ENCODE data around the gene MCCC1.
A peak's percentile ranks its signal among the peaks of the same experiment; 100 is the strongest.

MCCC1 gene

DNA sequence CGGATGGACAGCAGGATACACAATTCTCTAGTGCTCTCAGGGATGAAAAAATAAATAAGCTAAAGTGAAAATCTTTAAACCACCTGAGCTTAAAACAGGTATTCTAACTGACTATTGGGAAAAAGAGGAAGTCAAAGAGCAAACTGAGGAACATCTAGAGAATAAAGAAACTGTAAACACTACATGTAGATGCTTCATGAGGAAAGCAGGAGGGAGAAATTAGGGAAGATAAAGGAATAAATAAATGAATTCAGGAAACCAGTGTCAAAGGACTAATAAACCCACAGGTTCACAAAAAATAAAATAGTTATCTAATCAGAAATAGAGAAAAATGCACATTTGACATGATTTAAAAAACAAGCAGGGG lies 525 bp upstream of the MCCC1 start:
- Histone ChIP-seq H3F3A (ENCODE audit: insufficient read depth, low read length) (peaks cover 12% of the 10 kb centered on the region), H3K9me3 (replicated peaks; ENCODE audit: insufficient read depth, low read length) (no peaks in the 10 kb centered on the region), H2AFZ (ENCODE audit: low read length) (peak overlapping the region; percentile 49), H3K4me3 (ENCODE audit: low read length) (peak overlapping the region; percentile 82), H3K79me2 (ENCODE audit: low read length) (peaks cover 37% of the 10 kb centered on the region), H3K27ac (ENCODE audit: low read length) (peak overlapping the region; percentile 52; the same call in 1 of the 2 replicates), H3K9ac (ENCODE audit: low read length) (peak overlapping the region; percentile 43), H3K4me2 (ENCODE audit: low read depth, low read length) (peak overlapping the region; percentile 61), H3K27me3 (replicated peaks; ENCODE audit: insufficient read depth, low read length) (no peaks in the 10 kb centered on the region), H4K20me1 (ENCODE audit: insufficient read depth, low read length) (no peaks in the 10 kb centered on the region), H3K36me3 (replicated peaks; ENCODE audit: insufficient read depth, low read length) (no peaks in the 10 kb centered on the region), H3K9me2 (replicated peaks; ENCODE audit: insufficient read depth, low read length) (no peaks in the 10 kb centered on the region), H3K4me1 (ENCODE audit: low read length) (peaks cover 11% of the 10 kb centered on the region)
- no peak for TF ChIP-seq EZH2 (optimal IDR thresholded peaks at IDR 0.05; ENCODE audit: low read depth, low read length)
- TF ChIP-seq, protein P1, sequence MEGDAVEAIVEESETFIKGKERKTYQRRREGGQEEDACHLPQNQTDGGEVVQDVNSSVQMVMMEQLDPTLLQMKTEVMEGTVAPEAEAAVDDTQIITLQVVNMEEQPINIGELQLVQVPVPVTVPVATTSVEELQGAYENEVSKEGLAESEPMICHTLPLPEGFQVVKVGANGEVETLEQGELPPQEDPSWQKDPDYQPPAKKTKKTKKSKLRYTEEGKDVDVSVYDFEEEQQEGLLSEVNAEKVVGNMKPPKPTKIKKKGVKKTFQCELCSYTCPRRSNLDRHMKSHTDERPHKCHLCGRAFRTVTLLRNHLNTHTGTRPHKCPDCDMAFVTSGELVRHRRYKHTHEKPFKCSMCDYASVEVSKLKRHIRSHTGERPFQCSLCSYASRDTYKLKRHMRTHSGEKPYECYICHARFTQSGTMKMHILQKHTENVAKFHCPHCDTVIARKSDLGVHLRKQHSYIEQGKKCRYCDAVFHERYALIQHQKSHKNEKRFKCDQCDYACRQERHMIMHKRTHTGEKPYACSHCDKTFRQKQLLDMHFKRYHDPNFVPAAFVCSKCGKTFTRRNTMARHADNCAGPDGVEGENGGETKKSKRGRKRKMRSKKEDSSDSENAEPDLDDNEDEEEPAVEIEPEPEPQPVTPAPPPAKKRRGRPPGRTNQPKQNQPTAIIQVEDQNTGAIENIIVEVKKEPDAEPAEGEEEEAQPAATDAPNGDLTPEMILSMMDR (IDR thresholded peaks at IDR 0.05; ENCODE audit: low read length): no peak
- TF ChIP-seq EZH2phosphoT487 (IDR thresholded peaks at IDR 0.05; ENCODE audit: low read length): no peak
- DNase-seq: no peak

DNA sequence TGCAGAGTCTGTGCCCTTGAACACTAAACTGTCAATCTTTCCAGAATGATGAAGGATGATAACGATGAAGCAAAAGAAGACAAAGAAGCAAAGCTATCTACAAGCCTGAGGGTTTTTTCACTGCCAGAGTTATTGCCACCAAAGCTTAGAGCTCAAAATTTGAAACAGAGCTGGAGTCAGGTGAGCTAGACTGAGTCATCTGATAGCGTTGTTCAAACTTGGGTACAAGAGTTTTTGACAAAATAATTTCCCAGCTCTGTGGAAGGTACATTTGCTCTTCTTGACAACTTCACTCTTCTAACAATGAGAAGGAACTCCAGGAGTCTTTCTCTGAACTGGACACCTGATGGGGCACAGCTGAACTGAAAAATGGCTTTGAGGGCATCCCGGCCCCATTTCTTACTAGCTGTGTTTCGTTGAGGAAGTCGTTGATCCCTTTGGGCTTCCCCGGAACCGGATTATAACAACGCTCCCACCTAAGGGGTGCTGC lies 715 bp downstream of the MCCC1 start:
- peak overlapping the region; percentile 82 for H3K4me3 ChIP-seq (ENCODE audit: low read length)
- H3F3A ChIP-seq (ENCODE audit: insufficient read depth, low read length): peaks cover 12% of the 10 kb centered on the region
- H3K4me1 ChIP-seq (ENCODE audit: low read length): peaks cover 11% of the 10 kb centered on the region
- no peaks in the 10 kb centered on the region for H4K20me1 ChIP-seq (ENCODE audit: insufficient read depth, low read length)
- no peaks in the 10 kb centered on the region for H3K27me3 ChIP-seq (replicated peaks; ENCODE audit: insufficient read depth, low read length)
- no peaks in the 10 kb centered on the region for H3K9me2 ChIP-seq (replicated peaks; ENCODE audit: insufficient read depth, low read length)
- H3K9ac ChIP-seq (ENCODE audit: low read length): peak overlapping the region; percentile 76
- H3K79me2 ChIP-seq (ENCODE audit: low read length): peaks cover 37% of the 10 kb centered on the region
- peak overlapping the region; percentile 86 for H3K4me2 ChIP-seq (ENCODE audit: low read depth, low read length)
- H2AFZ ChIP-seq (ENCODE audit: low read length): peak overlapping the region; percentile 81
- no peak for TF ChIP-seq EZH2phosphoT487 (IDR thresholded peaks at IDR 0.05; ENCODE audit: low read length)
- TF ChIP-seq, protein P1 (IDR thresholded peaks at IDR 0.05; ENCODE audit: low read length): no peak
- TF ChIP-seq EZH2 (optimal IDR thresholded peaks at IDR 0.05; ENCODE audit: low read depth, low read length): no peak
- H3K27ac ChIP-seq (ENCODE audit: low read length): peak overlapping the region; percentile 54
- peak; percentile 58 for DNase-seq
- H3K9me3 ChIP-seq (replicated peaks; ENCODE audit: insufficient read depth, low read length): no peaks in the 10 kb centered on the region
- H3K36me3 ChIP-seq (replicated peaks; ENCODE audit: insufficient read depth, low read length): no peaks in the 10 kb centered on the region

DNA sequence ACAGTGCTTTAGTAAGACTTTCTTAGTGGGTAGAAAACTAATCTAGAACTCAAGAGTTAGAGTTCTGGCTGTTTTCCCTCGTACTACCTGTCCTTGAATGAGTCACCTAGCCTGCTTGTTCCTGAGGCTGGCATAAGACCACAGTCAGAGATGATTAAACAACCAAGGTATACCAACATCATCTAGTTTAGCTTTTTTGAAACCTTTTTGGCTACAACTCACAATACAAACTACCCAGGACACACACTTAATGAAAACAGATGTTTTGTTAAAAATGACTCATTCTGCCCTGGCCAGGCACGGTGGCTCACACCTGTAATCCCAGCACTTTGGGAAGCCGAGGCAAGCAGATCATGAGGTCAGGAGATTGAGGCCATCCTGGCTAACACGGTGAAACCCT lies 4.6 kb downstream of the MCCC1 start:
- H3K9me2 ChIP-seq (replicated peaks; ENCODE audit: insufficient read depth, low read length): no peaks in the 10 kb centered on the region
- peaks cover 4% of the 10 kb centered on the region for H3K4me1 ChIP-seq (ENCODE audit: low read length)
- no peaks in the 10 kb centered on the region for H4K20me1 ChIP-seq (ENCODE audit: insufficient read depth, low read length)
- H3K27me3 ChIP-seq (replicated peaks; ENCODE audit: insufficient read depth, low read length): no peaks in the 10 kb centered on the region
- no peak overlapping the region for H3K4me3 ChIP-seq (ENCODE audit: low read length)
- TF ChIP-seq, protein P1 (IDR thresholded peaks at IDR 0.05; ENCODE audit: low read length): no peak
- TF ChIP-seq EZH2 (optimal IDR thresholded peaks at IDR 0.05; ENCODE audit: low read depth, low read length): no peak
- TF ChIP-seq EZH2phosphoT487 (IDR thresholded peaks at IDR 0.05; ENCODE audit: low read length): no peak
- no peaks in the 10 kb centered on the region for H3K9me3 ChIP-seq (replicated peaks; ENCODE audit: insufficient read depth, low read length)
- DNase-seq: no peak
- no peak overlapping the region for H2AFZ ChIP-seq (ENCODE audit: low read length)
- H3K36me3 ChIP-seq (replicated peaks; ENCODE audit: insufficient read depth, low read length): no peaks in the 10 kb centered on the region
- H3K79me2 ChIP-seq (ENCODE audit: low read length): peaks cover 37% of the 10 kb centered on the region
- H3K27ac ChIP-seq (ENCODE audit: low read length): no peak overlapping the region
- H3K9ac ChIP-seq (ENCODE audit: low read length): no peak overlapping the region
- H3K4me2 ChIP-seq (ENCODE audit: low read depth, low read length): no peak overlapping the region
- peaks cover 7% of the 10 kb centered on the region for H3F3A ChIP-seq (ENCODE audit: insufficient read depth, low read length)

Data from MM.1S (cell line).